Mesendoderm (in vitro differentiated cells): ENCODE data around the gene CCDC169.

Source experiments
- DNase-seq: peaks from one replicate; pipeline ENCODE4 v3.0.0; 2013
- H2AK5ac ChIP-seq: 2 replicates; pipeline ENCODE4 v1.6.1; 2013; ENCODE audit warnings: low read length, inconsistent platforms
- H2BK120ac ChIP-seq: 2 replicates; pipeline ENCODE4 v1.6.1; 2013; ENCODE audit warnings: low read depth, mild to moderate bottlenecking, low read length, moderate library complexity, mixed read lengths
- H2BK15ac ChIP-seq: replicated peaks from 2 replicates; pipeline ENCODE4 v1.6.1; 2013; ENCODE audit warnings: low read depth, mild to moderate bottlenecking, moderate library complexity
- H2BK5ac ChIP-seq: 2 replicates; pipeline ENCODE4 v1.6.1; 2013; ENCODE audit warnings: low read length, inconsistent platforms
- H3K18ac ChIP-seq: 2 replicates; pipeline ENCODE4 v1.6.1; 2013; ENCODE audit warnings: mild to moderate bottlenecking, low read length, mixed read lengths
- H3K23ac ChIP-seq: one replicate; pipeline ENCODE4 v1.6.1; 2013; ENCODE audit warnings: low read length
- H3K27ac ChIP-seq: 2 replicates; pipeline ENCODE4 v1.5.1; 2013; ENCODE audit warnings: low read depth, mild to moderate bottlenecking, inconsistent platforms, low read length, moderate library complexity
- H3K27me3 ChIP-seq: 2 replicates; pipeline ENCODE4 v1.6.1; 2013; ENCODE audit warnings: low read length, control low read depth, mild to moderate bottlenecking, inconsistent platforms; ENCODE audit not compliant: insufficient read depth, poor library complexity
- H3K36me3 ChIP-seq: 2 replicates; pipeline ENCODE4 v1.6.1; 2013; ENCODE audit warnings: low read length, inconsistent platforms; ENCODE audit not compliant: control insufficient read depth, insufficient read depth
- H3K4ac ChIP-seq: one replicate; pipeline ENCODE4 v1.6.1; 2013; ENCODE audit warnings: low read depth, mild to moderate bottlenecking, low read length, moderate library complexity
- H3K4me1 ChIP-seq: 2 replicates; pipeline ENCODE4 v1.6.1; 2013; ENCODE audit warnings: low read depth, low read length, inconsistent platforms; ENCODE audit not compliant: control insufficient read depth
- H3K4me2 ChIP-seq: 2 replicates; pipeline ENCODE4 v1.6.1; 2013; ENCODE audit warnings: low read length
- H3K4me3 ChIP-seq: 2 replicates; pipeline ENCODE4 v1.5.1; 2013; ENCODE audit warnings: mild to moderate bottlenecking, low read length
- H3K56ac ChIP-seq: one replicate; pipeline ENCODE4 v1.6.1; 2013; ENCODE audit warnings: low read length
- H3K79me1 ChIP-seq: 2 replicates; pipeline ENCODE4 v1.6.1; 2013; ENCODE audit warnings: low read length, inconsistent platforms
- H3K79me2 ChIP-seq: 2 replicates; pipeline ENCODE4 v1.6.1; 2013; ENCODE audit warnings: mild to moderate bottlenecking, low read length; ENCODE audit not compliant: control insufficient read depth, insufficient read depth
- H3K9ac ChIP-seq: 2 replicates; pipeline ENCODE4 v1.6.1; 2013; ENCODE audit warnings: low read length, inconsistent platforms
- H4K5ac ChIP-seq: one replicate; pipeline ENCODE4 v1.6.1; 2013; ENCODE audit warnings: low read length
- H4K8ac ChIP-seq: one replicate; pipeline ENCODE4 v1.6.1; 2013; ENCODE audit warnings: low read depth, mild to moderate bottlenecking, control low read depth, low read length, moderate library complexity
- WGBS: extraction: QIAGEN DNeasy Blood & Tissue Kit; methylation state at CpG from one replicate; pipeline ENCODE4 v1.1.7; 2013; ENCODE audit warnings: low lambda C conversion rate, missing lambda C conversion rate; ENCODE audit not compliant: insufficient coverage; ENCODE audit errors: extremely low coverage; 5-methylcytosine and 5-hydroxymethylcytosine counted together

Gene CCDC169

GRCh38 chr13:36273431-36273830, 24.2 kb downstream of the CCDC169 start:
- H3K36me3 ChIP-seq: no peaks in the 10 kb centered on the region
- H3K56ac ChIP-seq: no peak overlapping the region
- no peak overlapping the region for H3K23ac ChIP-seq
- no peaks in the 10 kb centered on the region for H3K4me1 ChIP-seq
- no peak overlapping the region for H2BK5ac ChIP-seq
- no peaks in the 10 kb centered on the region for H3K79me1 ChIP-seq
- no peak overlapping the region for H4K5ac ChIP-seq
- no peak overlapping the region for H2AK5ac ChIP-seq
- H4K8ac ChIP-seq: no peak overlapping the region
- no peak for DNase-seq
- no peak overlapping the region for H2BK120ac ChIP-seq
- no peak overlapping the region for H3K4ac ChIP-seq
- H3K9ac ChIP-seq: no peak overlapping the region
- no peak overlapping the region for H3K4me3 ChIP-seq
- 100% methylated on average over 1 of the region's 2 CpGs for WGBS
- no peak overlapping the region for H2BK15ac ChIP-seq
- no peak overlapping the region for H3K27ac ChIP-seq
- H3K79me2 ChIP-seq: no peaks in the 10 kb centered on the region
- H3K27me3 ChIP-seq: no peaks in the 10 kb centered on the region
- H3K4me2 ChIP-seq: no peak overlapping the region
- no peak overlapping the region for H3K18ac ChIP-seq

- Histone ChIP-seq H3K79me2 (no peaks in the 10 kb centered on the region), H4K5ac (no peak overlapping the region), H3K4me3 (no peak overlapping the region), H3K23ac (no peak overlapping the region), H3K27ac (no peak overlapping the region), H3K4ac (no peak overlapping the region), H3K36me3 (no peaks in the 10 kb centered on the region), H3K18ac (no peak overlapping the region), H2BK15ac (no peak overlapping the region), H2AK5ac (no peak overlapping the region), H3K27me3 (no peaks in the 10 kb centered on the region), H2BK5ac (no peak overlapping the region), H3K9ac (no peak overlapping the region), H4K8ac (no peak overlapping the region), H2BK120ac (no peak overlapping the region), H3K79me1 (no peaks in the 10 kb centered on the region), H3K4me1 (no peaks in the 10 kb centered on the region), H3K4me2 (no peak overlapping the region), H3K56ac (no peak overlapping the region)
- no peak for DNase-seq
These were observed 35.6 kb downstream of the CCDC169 start for GRCh38 chr13:36261976-36262375.

- Histone ChIP-seq H3K27me3 (no peaks in the 10 kb centered on the region), H3K9ac (no peak overlapping the region), H3K4me2 (no peak overlapping the region), H4K5ac (no peak overlapping the region), H2BK5ac (no peak overlapping the region), H3K18ac (no peak overlapping the region), H3K4ac (no peak overlapping the region), H4K8ac (no peak overlapping the region), H3K4me1 (no peaks in the 10 kb centered on the region), H3K79me1 (no peaks in the 10 kb centered on the region), H2BK120ac (no peak overlapping the region), H3K4me3 (no peak overlapping the region), H3K56ac (no peak overlapping the region), H3K79me2 (no peaks in the 10 kb centered on the region), H2BK15ac (no peak overlapping the region), H3K23ac (no peak overlapping the region), H2AK5ac (no peak overlapping the region), H3K36me3 (no peaks in the 10 kb centered on the region), H3K27ac (no peak overlapping the region)
- no CpG with 5 or more reads among the region's 3 CpGs for WGBS
- DNase-seq: no peak
These were observed 36.6 kb downstream of the CCDC169 start for GRCh38 chr13:36261011-36261410.

GRCh38 chr13:36259361-36260137, 38.1 kb downstream of the CCDC169 start:
- no peaks in the 10 kb centered on the region for H3K27me3 ChIP-seq
- H2BK15ac ChIP-seq: no peak overlapping the region
- no peak overlapping the region for H3K4me2 ChIP-seq
- no peak for DNase-seq
- H3K4me1 ChIP-seq: no peaks in the 10 kb centered on the region
- WGBS: no CpG with 5 or more reads among the region's 8 CpGs
- no peak overlapping the region for H3K9ac ChIP-seq
- H2BK120ac ChIP-seq: no peak overlapping the region
- H2AK5ac ChIP-seq: no peak overlapping the region
- no peaks in the 10 kb centered on the region for H3K79me2 ChIP-seq
- H3K4me3 ChIP-seq: no peak overlapping the region
- no peaks in the 10 kb centered on the region for H3K36me3 ChIP-seq
- no peak overlapping the region for H4K5ac ChIP-seq
- H3K4ac ChIP-seq: no peak overlapping the region
- no peak overlapping the region for H3K23ac ChIP-seq
- no peaks in the 10 kb centered on the region for H3K79me1 ChIP-seq
- H2BK5ac ChIP-seq: no peak overlapping the region
- H3K56ac ChIP-seq: no peak overlapping the region
- no peak overlapping the region for H3K18ac ChIP-seq
- H4K8ac ChIP-seq: no peak overlapping the region
- H3K27ac ChIP-seq: no peak overlapping the region

- no peaks in the 10 kb centered on the region for H3K27me3 ChIP-seq
- no peak overlapping the region for H3K4me3 ChIP-seq
- no peak overlapping the region for H3K56ac ChIP-seq
- no peaks in the 10 kb centered on the region for H3K36me3 ChIP-seq
- no peaks in the 10 kb centered on the region for H3K79me1 ChIP-seq
- no peak overlapping the region for H3K4ac ChIP-seq
- no peak overlapping the region for H3K9ac ChIP-seq
- no peak overlapping the region for H4K8ac ChIP-seq
- no peak overlapping the region for H2BK5ac ChIP-seq
- H3K23ac ChIP-seq: no peak overlapping the region
- no peaks in the 10 kb centered on the region for H3K79me2 ChIP-seq
- no peaks in the 10 kb centered on the region for H3K4me1 ChIP-seq
- no peak overlapping the region for H2BK120ac ChIP-seq
- no peak overlapping the region for H2BK15ac ChIP-seq
- H2AK5ac ChIP-seq: no peak overlapping the region
- H3K4me2 ChIP-seq: no peak overlapping the region
- DNase-seq: peak; percentile 64
- H3K27ac ChIP-seq: no peak overlapping the region
- no CpG with 5 or more reads among the region's 8 CpGs for WGBS
- H4K5ac ChIP-seq: no peak overlapping the region
- no peak overlapping the region for H3K18ac ChIP-seq
These were observed 38.8 kb downstream of the CCDC169 start for GRCh38 chr13:36258831-36259230.

- no peak overlapping the region for H2BK5ac ChIP-seq
- H3K23ac ChIP-seq: no peak overlapping the region
- no peak overlapping the region for H3K18ac ChIP-seq
- H3K9ac ChIP-seq: no peak overlapping the region
- H3K4me3 ChIP-seq: no peak overlapping the region
- H4K5ac ChIP-seq: no peak overlapping the region
- no peak overlapping the region for H3K4ac ChIP-seq
- no peak overlapping the region for H3K27ac ChIP-seq
- no peak overlapping the region for H2BK15ac ChIP-seq
- no peak for DNase-seq
- H4K8ac ChIP-seq: no peak overlapping the region
- no peak overlapping the region for H3K56ac ChIP-seq
- H3K79me1 ChIP-seq: no peaks in the 10 kb centered on the region
- no peak overlapping the region for H2BK120ac ChIP-seq
- no peaks in the 10 kb centered on the region for H3K36me3 ChIP-seq
- H3K4me1 ChIP-seq: no peaks in the 10 kb centered on the region
- no peaks in the 10 kb centered on the region for H3K27me3 ChIP-seq
- H3K4me2 ChIP-seq: no peak overlapping the region
- H3K79me2 ChIP-seq: no peaks in the 10 kb centered on the region
- H2AK5ac ChIP-seq: no peak overlapping the region
These were observed 46.1 kb downstream of the CCDC169 start for GRCh38 chr13:36251526-36251925.
